Activated naive CD4-positive, alpha-beta T cell (primary cell): ENCODE data around the gene SUPT3H.
"Not testable (repeated sequence)": the region's sequence is repeated elsewhere in the genome, so short reads cannot be mapped to it uniquely, and the experiment has no call there.

Source experiments
- DNase-seq, 4 experiments: peaks; one replicate each; lab custom pipeline; 2025; lab: John Stamatoyannopoulos, UW

SUPT3H gene

GRCh38 chr6:44896701-44897100 is 481.0 kb downstream of the SUPT3H start:
- no peak for DNase-seq

GRCh38 chr6:44892579-44892978 is 485.2 kb downstream of the SUPT3H start:
- DNase-seq, result no peak

DNA sequence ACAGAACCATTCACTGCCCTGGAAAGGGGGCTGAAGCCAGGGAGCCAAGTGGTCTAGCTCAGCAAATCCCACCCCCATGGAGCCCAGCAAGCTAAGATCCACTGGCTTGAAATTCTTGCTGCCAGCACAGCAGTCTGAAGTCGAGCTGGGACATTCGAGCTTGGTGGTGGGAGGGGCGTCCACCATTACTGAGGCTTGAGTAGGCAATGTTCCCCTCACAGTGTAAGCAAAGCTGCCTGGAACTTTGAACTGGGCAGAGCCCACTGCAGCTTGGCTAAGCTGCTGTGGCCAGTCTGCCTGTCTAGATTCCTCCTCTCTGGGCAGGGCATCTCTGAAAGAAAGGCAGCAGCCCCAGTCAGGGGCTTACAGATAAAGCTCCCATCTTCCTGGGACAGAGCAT is 498.7 kb downstream of the SUPT3H start:
- DNase-seq, result not testable (repeated sequence)

DNA sequence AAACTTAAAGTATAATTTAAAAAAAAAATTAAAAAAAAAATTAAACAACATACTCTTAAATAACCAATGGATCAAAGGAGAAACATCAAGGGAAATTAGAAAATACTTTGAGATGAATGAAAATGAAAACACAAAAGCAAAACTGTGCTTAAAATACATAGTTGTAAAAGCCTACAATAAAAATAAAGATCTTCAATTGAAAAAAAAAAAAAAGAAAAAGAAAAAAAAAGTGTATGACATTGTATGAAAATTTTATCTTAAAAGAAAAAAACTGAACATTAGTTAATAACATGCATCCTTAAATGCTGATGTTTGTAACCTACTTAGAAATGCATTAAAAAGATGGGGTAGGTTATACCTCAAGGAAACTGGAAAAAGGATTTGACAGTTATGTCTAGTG is 501.1 kb downstream of the SUPT3H start:
- not testable (repeated sequence) for DNase-seq

DNA sequence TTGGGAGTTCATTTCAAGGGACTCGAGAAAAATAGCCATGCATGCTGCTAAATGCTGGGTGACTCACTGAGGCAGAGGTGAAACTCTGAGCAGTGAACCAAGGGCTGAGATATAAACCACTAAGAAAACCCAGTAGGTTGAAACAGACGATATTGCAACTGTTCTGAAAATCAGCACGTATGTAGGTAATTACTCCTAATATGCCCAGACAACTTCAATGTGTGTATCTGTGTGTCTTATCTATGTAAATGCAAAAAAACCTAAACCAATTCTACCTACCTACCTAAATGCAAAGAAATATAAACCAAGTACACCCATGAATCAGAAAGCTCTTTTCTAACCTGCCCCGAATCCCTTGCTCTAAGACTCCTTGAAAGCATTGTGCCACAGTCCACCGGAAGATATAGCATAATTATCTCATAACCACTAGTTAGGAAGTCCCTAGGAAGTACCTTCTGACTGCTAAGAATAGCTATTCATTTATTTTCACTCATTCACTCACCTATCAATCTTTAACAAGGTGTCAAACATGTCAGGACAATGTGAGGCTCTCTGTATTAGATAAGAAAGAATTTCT is 508.3 kb downstream of the SUPT3H start:
- DNase-seq, result no peak

DNA sequence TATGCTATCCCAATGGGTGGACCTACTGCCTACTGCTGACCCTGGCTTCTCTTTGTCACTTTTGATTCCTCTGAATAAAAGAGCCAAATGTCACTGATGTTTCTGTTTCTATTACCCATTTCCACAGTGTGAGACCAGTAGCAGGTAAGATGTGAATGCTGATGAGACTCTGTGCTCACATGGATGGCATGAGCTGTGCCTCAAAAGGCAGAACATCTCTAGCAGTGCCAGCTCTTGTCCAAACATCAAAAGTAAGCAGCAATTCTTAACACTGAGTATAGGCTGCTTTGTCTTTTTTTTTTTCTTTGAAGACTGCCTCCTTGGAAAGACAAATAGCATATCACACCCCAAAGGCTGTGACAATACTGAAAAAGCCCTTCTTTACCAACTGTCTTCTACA is 508.8 kb downstream of the SUPT3H start:
- DNase-seq, result no peak

GRCh38 chr6:44868335-44868668 is 509.4 kb downstream of the SUPT3H start:
- DNase-seq, result no peak

GRCh38 chr6:44867571-44868334 is 510.0 kb downstream of the SUPT3H start:
- DNase-seq, result no peak

DNA sequence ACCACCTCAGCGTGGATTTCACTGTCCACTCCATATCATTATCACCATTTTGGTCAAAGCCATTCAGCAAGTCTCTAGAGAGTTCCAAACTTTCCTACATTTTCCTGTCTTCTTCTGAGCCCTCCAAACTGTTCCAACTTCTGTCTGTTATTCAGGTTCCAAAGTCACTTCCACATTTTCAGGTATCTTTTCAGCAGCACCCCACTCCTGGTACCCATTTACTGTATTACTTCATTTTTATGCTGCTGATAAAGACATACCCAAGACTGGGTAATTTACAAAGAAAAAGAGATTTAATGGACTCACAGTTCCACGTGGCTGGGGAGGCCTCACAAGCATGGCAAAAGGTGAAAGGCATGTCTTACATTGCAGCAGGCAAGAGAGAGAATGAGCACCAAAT is 512.5 kb downstream of the SUPT3H start:
- DNase-seq, result not testable (repeated sequence)

GRCh38 chr6:44859901-44860410 is 517.8 kb downstream of the SUPT3H start:
- no peak for DNase-seq

DNA sequence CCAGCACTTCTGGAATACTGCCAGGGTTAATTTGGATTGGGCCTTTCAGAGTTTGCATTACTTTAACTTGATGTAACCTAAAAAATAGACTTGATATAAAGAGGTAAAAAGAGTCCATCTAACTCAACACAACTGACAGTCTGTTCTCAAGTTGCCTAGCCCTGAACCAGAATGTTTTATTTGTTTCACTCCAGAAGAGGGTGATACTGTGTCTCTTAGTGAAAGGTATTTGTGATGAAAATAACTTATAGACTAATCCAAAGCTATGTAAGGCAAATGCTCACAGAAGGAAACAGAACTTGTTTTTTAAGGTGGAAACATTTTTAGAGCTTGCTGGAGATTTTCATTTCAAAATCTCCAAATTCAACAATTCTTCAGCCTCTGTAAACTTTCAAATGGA is 518.7 kb downstream of the SUPT3H start:
- DNase-seq, result no peak

GRCh38 chr6:44856479-44856878 is 521.3 kb downstream of the SUPT3H start:
- DNase-seq, result no peak

GRCh38 chr6:44855562-44856411 is 521.9 kb downstream of the SUPT3H start:
- no peak for DNase-seq

GRCh38 chr6:44854712-44855443 is 522.9 kb downstream of the SUPT3H start:
- no peak for DNase-seq

DNA sequence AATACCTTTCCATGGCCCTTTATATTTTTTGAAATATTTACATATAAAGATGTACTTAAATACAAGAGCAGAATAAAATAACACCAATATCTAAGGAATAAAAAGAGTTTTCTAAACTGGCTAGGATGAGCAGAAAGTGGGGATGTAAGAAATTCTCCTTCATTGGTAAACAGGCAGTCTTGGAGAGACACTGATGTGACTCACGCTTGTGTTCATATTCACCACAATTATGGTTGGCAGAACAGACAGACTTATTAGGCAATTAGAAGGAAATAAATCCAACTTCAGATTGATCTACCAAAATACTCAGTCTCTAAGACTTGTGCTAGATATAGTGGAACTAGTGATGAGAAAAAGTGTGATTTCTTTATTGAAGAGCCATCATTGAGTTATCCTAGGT is 526.6 kb downstream of the SUPT3H start:
- DNase-seq, result no peak

GRCh38 chr6:44850312-44850711 is 527.4 kb downstream of the SUPT3H start:
- no peak for DNase-seq

DNA sequence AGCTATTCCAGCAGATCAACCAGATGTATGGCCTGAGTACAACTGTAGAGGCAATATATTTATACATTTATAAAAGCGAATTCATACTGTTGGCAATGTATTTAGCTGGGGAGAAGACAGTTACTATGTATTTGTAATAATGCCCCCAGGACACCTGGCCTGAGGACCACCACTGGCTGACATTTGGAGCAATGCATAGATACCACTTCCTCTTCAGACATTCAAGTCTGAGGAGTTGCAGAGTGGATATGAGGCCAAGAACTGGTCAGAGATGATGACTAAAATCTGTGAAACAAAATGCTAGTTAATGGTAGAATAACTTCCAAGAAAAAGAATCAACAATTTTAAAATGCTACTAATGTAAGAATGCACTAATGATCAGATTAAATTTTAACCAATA is 527.9 kb downstream of the SUPT3H start:
- DNase-seq, result no peak

DNA sequence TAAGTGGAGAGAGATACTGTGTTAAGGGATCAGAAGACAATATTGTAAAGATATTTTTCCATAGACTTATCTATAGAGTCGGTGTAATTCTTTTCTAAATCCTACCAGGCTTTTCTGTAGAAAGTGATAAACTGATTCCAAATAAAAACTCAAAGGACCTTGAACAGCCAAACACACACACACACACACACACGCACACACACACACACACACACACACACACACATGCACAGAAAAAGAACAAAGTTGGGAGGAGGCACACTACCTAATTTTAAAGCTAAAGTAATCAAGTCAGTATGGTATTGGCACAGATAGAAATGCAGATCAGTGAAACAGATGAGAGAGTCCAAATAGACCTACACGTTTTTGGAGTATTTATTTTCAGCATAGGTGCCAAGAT is 534.0 kb downstream of the SUPT3H start:
- no peak for DNase-seq

DNA sequence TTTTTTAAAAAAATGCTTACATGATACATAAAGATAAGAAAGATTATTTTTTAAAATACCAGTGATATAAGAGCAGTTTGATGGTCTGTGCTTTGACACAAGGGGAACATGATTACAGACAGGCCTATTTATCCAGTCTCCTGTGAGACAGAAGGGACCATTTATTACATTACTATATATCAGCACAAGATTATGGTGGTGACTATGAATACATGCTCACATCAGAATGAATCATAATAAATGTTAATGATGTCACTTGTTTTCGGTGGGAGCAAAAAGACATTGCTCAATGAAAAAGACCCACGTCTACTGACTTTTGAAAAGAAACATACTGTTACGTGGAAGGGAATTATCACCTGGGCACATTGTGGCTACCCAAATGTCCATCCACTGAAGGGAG is 535.1 kb downstream of the SUPT3H start:
- DNase-seq, result no peak

DNA sequence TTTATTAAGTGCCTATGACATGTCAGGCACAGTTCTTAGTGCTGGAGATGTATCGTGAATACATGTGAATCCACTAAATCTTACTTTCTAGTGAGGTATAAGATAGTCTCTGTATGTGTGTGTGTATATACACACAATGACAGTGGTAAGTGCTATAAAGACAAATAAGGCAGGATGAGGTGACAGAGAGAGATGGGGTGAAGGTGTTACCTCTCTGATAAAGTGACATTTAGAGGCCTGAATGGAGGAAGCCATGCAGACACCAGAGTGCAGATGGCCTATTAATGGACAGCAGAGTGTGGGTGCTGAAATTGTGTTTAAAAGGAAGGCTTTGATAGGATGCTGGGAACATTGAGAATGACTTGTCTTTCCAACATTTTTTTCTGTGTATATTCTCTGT is 535.9 kb downstream of the SUPT3H start:
- no peak for DNase-seq

DNA sequence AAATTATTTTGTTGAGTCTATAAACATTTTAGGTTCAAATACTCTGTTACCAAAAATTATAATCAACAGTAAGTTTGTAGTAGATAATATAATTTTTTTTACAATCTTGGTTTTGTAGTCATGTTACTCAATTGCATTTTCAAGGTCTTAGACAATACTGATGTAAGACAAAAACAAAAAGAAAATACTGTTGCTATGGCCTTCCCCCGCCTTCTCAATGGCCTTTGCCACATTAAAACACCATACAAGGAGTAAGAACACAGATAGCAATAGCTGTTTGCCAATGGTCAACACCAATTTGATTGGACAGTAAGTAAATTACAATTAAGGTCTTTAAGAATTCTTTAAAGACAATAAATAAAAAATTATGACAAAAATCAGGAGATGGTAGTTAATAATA is 540.0 kb downstream of the SUPT3H start:
- no peak for DNase-seq

GRCh38 chr6:44837255-44837654 is 540.5 kb downstream of the SUPT3H start:
- no peak for DNase-seq
